K562 treated with DMSO at 1 percent for 4 hours (cell line): Measurements from ENCODE around the gene STRN3. TPM values are rescaled to one million over a fixed set of nuclear protein-coding genes. Genes with fewer than 3 reads are reported as not detected.

Experiments used
- total RNA-seq: library from RNA; unstranded; fragments of 300-600 nt; gene quantifications from 2 replicates; pipeline ENCODE4 v1.2.3, GENCODE V29; 2022; ENCODE audit not compliant: insufficient read depth

The STRN3 gene
- total RNA-seq, result 5.8 and 11.1 TPM in 2 replicates

DNA sequence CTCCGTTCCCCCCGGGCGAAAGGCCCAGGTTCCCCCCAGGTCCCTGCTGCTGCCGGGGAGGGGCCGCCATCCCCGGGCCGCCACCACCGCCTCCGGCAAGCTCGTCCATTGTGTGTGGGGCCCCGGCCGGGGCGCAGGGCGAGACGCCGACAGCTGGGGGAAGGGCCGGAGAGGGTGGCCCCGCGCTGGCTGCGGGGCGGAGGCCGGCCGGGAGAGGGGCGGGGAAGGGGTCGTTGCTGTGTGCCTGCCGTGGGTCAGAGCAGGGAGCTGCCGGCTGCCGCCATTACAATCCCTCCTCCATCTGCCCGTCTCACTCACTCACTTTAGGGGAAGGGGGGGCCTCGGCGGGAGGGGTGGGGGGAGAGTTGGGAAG lies at the start of gene STRN3:
Gene STRN3 (minus strand): TSS at position 303 of the 373 bp plus-strand sequence. CDS start 194 bp downstream, at position 109.

GRCh38 chr14:31025367-31026076 lies 657 bp downstream of the STRN3 start, which contains the start of gene AP4S1:
TSS of gene AP4S1 (plus strand) at chr14:31025649. CDS start at chr14:31066197, 40,548 bp downstream.

GRCh38 chr14:30874120-30874998 lies 151.8 kb downstream of the STRN3 start, which contains the start of gene COCH:
TSS of gene COCH (plus strand) at chr14:30874559. CDS start at chr14:30874939, 380 bp downstream.

Other genes with a start within 250 kb of the STRN3 start
- 45.2 and 54.1 TPM in 2 replicates for gene COCH, start 151.8 kb downstream of the STRN3 start, total RNA-seq
- gene AP4S1, start 730 bp downstream of the STRN3 start, total RNA-seq, result 1.1 and 2.0 TPM in 2 replicates
- gene HECTD1, start 181.4 kb upstream of the STRN3 start, total RNA-seq, result 26.0 and 38.5 TPM in 2 replicates